Activated T-cell treated with anti-CD3 and anti-CD28 coated beads for 4 hours (primary cell): Measurements from ENCODE around the gene MCOLN2.

Source experiments
- DNase-seq: peaks from one replicate; pipeline ENCODE4 v3.0.0-alpha.2; 2020

Gene MCOLN2

DNA sequence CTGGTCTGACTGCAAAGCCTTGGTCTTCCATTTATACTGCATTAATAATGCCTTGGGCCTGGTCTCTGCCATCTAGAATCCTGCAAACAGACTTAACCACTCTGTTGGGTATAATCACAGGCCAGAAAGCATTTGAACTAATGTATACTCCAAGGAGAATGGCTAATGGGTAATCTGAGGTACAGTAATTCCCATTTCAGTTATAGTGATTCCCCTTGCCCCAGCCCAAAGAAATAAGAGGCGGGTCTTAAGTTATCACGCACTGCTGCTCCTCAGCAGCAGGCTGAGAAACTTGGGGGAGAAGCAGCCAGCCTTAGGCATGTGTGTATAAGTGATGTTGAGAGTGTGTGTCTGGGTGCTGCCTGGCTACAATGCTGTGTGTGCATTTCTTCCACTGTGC, 106.3 kb downstream of the MCOLN2 start:
- no peak for DNase-seq

GRCh38 chr1:84889437-84889836, 107.5 kb downstream of the MCOLN2 start:
- no peak for DNase-seq

GRCh38 chr1:84888753-84889152, 108.2 kb downstream of the MCOLN2 start:
- no peak for DNase-seq

- no peak for DNase-seq
Measured at GRCh38 chr1:84887261-84887934, 109.5 kb downstream of the MCOLN2 start.

DNA sequence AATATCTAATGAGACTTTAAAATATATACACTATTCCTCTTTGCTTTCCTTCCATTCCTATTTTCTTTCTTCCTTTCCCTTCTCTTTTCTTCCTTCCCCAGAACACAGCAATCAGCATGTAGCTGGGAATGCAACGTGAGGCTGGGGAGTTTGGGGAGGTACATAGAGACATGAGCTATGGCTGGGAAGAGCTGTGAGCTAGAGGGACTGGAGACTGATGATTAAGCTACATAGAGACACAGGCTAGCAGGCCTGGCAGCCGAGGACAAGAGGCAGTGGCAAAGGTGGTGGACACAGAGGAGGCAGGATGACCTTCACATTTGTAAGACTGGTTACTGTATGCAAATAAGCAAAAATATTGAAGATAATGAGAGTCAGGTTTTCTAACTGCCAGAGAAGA, 111.4 kb downstream of the MCOLN2 start:
- no peak for DNase-seq

DNA sequence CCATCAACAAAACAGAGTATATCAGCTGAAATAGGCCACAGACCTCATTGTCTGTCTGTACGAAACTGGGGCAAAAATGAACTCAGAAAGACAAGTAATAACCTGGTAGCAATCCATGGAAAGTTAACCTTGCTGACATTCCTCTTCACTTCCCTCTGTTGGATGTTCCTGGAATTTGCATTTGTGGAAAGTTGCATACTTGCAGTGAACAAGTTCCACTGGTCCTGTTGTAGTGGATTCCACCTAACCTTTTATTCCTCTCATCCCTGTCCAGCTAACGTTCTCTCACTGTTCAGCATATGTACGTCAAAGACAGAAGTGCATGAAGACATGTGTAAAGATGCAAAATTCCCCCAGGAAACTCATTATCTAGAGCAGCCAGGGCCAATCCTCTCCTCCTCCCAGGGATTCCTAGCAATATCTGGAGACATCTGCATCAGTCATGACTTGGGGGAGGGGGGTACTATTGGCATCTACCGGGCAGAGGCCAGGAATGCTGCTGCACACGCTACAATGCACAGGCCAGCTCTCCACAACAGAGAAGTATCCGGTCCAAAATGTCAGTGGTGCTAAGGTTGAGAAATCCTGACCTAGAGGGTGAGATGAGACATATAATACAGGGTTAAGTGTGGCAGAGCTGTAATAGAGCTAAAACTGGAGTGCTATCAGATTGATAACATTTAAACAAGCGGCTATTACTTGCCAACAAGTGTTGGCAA, 112.1 kb downstream of the MCOLN2 start:
- DNase-seq: no peak

- no peak for DNase-seq
Measured at GRCh38 chr1:84883286-84883685, 113.6 kb downstream of the MCOLN2 start.

DNA sequence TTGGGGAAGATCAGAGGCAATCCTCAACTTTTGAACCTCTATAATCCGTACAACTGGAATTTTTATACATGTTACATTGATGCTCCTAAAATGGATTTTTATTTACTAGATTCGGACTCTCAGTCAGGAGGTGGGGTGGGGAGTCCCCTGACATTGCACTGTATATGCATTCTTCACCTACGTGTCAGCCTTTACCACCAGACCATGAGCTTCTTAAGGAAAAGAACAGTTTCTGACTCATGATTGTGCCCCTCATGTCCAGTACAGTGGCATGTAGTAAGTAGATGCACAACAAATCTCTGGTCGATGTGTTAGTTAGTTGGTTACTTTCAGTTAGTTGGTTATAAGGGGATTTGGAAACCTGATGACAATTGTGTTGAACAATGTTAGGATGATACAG, 119.3 kb downstream of the MCOLN2 start:
- no peak for DNase-seq

GRCh38 chr1:84876353-84876752, 120.6 kb downstream of the MCOLN2 start:
- no peak for DNase-seq
